Natural killer cell (primary cell): ENCODE results near the gene PGS1. TPM values are rescaled to one million over a fixed set of nuclear protein-coding genes. Genes with fewer than 3 reads are reported as not detected.

Source experiments
- ATAC-seq, 3 donors: fragments of 150-1000 bp in 2 of 3; fragments of 200-7000 bp in 1 of 3; cut with Tn5 transposase; 1 replicate in 1 of 3; 2 replicates in 2 of 3; pipeline ENCODE4 v1.10.0; 2021; ENCODE audit warnings: mild to moderate bottlenecking in 2 of 3, moderate library complexity in 2 of 3
- DNase-seq, 2 donors: peaks; one replicate each; pipeline versions ENCODE4 v3.0.0 to v3.0.0-alpha.2; 2013 to 2021; ENCODE audit warnings: mixed read lengths in 1 of 2
- H3K27ac ChIP-seq: one replicate; pipeline ENCODE4 v1.5.1; 2013; ENCODE audit warnings: mild to moderate bottlenecking, low read length
- H3K27me3 ChIP-seq: one replicate; pipeline ENCODE4 v1.6.1; 2013; ENCODE audit warnings: low read length; ENCODE audit not compliant: control insufficient read depth, insufficient read depth
- H3K36me3 ChIP-seq: one replicate; pipeline ENCODE4 v1.6.1; 2013; ENCODE audit warnings: low read length; ENCODE audit not compliant: control insufficient read depth, insufficient read depth
- H3K4me1 ChIP-seq: one replicate; pipeline ENCODE4 v1.6.1; 2013; ENCODE audit warnings: low read length; ENCODE audit not compliant: control insufficient read depth, insufficient read depth
- H3K4me3 ChIP-seq: one replicate; pipeline ENCODE4 v1.5.1; 2013; ENCODE audit warnings: low read length
- H3K9me3 ChIP-seq: one replicate; pipeline ENCODE4 v1.6.1; 2013; ENCODE audit warnings: low read length; ENCODE audit not compliant: control insufficient read depth, insufficient read depth
- H3K27ac Mint-ChIP-seq, 2 donors: one replicate each; pipeline ENCODE4 v1.8.0; 2022; ENCODE audit warnings: mild to moderate bottlenecking in 2 of 2, mixed read lengths in 2 of 2, moderate library complexity in 1 of 2
- H3K27me3 Mint-ChIP-seq, 2 donors: one replicate each; pipeline ENCODE4 v1.8.0; 2022; ENCODE audit warnings: low read depth in 2 of 2, mixed read lengths in 2 of 2
- H3K36me3 Mint-ChIP-seq: one replicate; pipeline ENCODE4 v1.8.0; 2022; ENCODE audit warnings: mixed read lengths
- H3K4me1 Mint-ChIP-seq, 2 donors: one replicate each; pipeline ENCODE4 v1.8.0; 2022; ENCODE audit warnings: mixed read lengths in 2 of 2
- H3K4me3 Mint-ChIP-seq: one replicate; pipeline ENCODE4 v1.8.0; 2022; ENCODE audit warnings: mild to moderate bottlenecking, moderate library complexity, mixed read lengths
- H3K9me3 Mint-ChIP-seq, 2 donors: one replicate each; pipeline ENCODE4 v1.8.0; 2022; ENCODE audit warnings: mixed read lengths in 2 of 2
- WGBS: methylation state at CpG from one replicate; pipeline ENCODE4 v1.1.7; 2013; ENCODE audit warnings: missing lambda C conversion rate; ENCODE audit not compliant: insufficient coverage; 5-methylcytosine and 5-hydroxymethylcytosine counted together
- intact Hi-C: fragments of 100-400 bp; cut with micrococcal nuclease; formaldehyde crosslinking; loops from one replicate; pipeline ENCODE4 v1.14.2; 2022
- total RNA-seq, 4 donors: library from RNA; stranded (reverse); fragments of 120-200 nt in 1 of 4; gene quantifications; one replicate each; pipeline versions ENCODE4 v1.2.3 to v1.2.4, GENCODE V29; 2013 to 2022
- TF ChIP-seq, protein P1 (sequence below): fragments of 200-600 bp; IDR thresholded peaks from one replicate; pipeline ENCODE4 v1.8.0; 2022; ENCODE audit warnings: antibody characterized with exemption

The PGS1 gene
- total RNA-seq, 3 donors from 2014 or later (not counting 1 experiment from before 2014, with no cell fraction given), result 47.9 to 53.6 (median 48.3) TPM

DNA sequence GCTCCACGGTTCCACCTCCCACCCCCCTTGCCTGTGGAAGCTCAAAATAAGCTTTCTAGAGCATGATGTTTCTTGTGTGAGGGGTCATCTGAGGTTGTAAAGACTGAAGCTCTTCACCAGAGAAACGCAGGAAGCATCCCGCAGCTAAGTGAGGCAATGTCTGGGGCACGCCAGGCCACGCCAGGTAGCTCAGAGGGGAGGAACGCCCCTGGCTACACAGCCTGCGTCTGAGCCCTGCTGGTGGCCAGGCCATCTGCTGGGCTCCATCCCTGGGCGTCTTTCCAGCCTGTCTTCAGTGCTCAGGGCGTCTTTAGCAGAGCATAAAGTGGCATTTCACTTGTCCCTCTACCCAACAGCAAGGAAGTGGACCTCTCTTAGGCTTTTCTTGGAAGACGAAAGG, 33.8 kb upstream of the PGS1 start:
- WGBS, result 94% methylated on average over 9 of the region's 10 CpGs
- Mint-ChIP-seq H3K27ac (peak overlapping the region in 1 of 2 donors; percentile 88), H3K9me3 (no peaks in the 10 kb centered on the region), H3K27me3 (peaks cover 0 to 2% of the 10 kb centered on the region in 2 donors), H3K4me3 (no peak overlapping the region), H3K36me3 (no peaks in the 10 kb centered on the region), H3K4me1 (peaks cover 23 to 55% of the 10 kb centered on the region in 2 donors)
- H3K27me3 ChIP-seq, result no peaks in the 10 kb centered on the region
- no peaks in the 10 kb centered on the region for H3K9me3 ChIP-seq
- TF ChIP-seq, protein P1, sequence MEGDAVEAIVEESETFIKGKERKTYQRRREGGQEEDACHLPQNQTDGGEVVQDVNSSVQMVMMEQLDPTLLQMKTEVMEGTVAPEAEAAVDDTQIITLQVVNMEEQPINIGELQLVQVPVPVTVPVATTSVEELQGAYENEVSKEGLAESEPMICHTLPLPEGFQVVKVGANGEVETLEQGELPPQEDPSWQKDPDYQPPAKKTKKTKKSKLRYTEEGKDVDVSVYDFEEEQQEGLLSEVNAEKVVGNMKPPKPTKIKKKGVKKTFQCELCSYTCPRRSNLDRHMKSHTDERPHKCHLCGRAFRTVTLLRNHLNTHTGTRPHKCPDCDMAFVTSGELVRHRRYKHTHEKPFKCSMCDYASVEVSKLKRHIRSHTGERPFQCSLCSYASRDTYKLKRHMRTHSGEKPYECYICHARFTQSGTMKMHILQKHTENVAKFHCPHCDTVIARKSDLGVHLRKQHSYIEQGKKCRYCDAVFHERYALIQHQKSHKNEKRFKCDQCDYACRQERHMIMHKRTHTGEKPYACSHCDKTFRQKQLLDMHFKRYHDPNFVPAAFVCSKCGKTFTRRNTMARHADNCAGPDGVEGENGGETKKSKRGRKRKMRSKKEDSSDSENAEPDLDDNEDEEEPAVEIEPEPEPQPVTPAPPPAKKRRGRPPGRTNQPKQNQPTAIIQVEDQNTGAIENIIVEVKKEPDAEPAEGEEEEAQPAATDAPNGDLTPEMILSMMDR, result no peak
- H3K27ac ChIP-seq, result no peak overlapping the region
- peak in 1 of 2 donors; percentile 31 for DNase-seq
- peaks cover 59% of the 10 kb centered on the region for H3K4me1 ChIP-seq
- no peaks in the 10 kb centered on the region for H3K36me3 ChIP-seq
- ATAC-seq, result no peak
- H3K4me3 ChIP-seq, result no peak overlapping the region
- intact Hi-C loops, result no loop called here

DNA sequence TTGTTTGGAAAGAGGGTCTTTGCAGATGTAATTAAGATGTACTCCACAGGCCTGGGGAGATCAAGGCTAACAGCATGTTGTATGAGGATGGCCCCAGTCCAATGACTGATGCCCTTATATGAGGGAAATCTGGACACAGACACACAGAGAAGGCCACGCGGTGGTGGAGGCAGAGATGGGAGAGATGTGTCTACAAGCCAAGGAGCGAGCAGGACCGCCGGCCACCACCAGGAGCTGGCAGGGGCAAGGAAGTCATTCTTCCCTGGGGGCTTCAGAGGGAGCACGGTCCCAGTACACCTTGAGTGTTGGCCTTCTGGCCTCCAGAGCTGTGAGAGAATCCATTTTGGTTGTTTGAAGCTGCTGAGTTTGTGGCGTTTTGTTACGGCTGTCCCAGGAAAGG, 33.3 kb upstream of the PGS1 start:
- no peak for ATAC-seq
- Histone ChIP-seq H3K9me3 (no peaks in the 10 kb centered on the region), H3K4me1 (peaks cover 61% of the 10 kb centered on the region), H3K4me3 (no peak overlapping the region), H3K36me3 (no peaks in the 10 kb centered on the region), H3K27ac (no peak overlapping the region), H3K27me3 (no peaks in the 10 kb centered on the region)
- TF ChIP-seq, protein P1, result no peak
- peaks cover 23 to 59% of the 10 kb centered on the region in 2 donors for H3K4me1 Mint-ChIP-seq
- 98% methylated on average over 8 of the region's 8 CpGs for WGBS
- H3K36me3 Mint-ChIP-seq, result no peaks in the 10 kb centered on the region
- DNase-seq, result no peak
- intact Hi-C loops, result no loop called here
- peak overlapping the region in 1 of 2 donors; percentile 88 for H3K27ac Mint-ChIP-seq
- H3K9me3 Mint-ChIP-seq, result no peaks in the 10 kb centered on the region
- peaks cover 0 to 2% of the 10 kb centered on the region in 2 donors for H3K27me3 Mint-ChIP-seq
- no peak overlapping the region for H3K4me3 Mint-ChIP-seq

- WGBS, result 98% methylated on average over 10 of the region's 10 CpGs
- DNase-seq (no peak), ATAC-seq (no peak)
- H3K9me3 ChIP-seq, result no peaks in the 10 kb centered on the region
- no peaks in the 10 kb centered on the region for H3K36me3 ChIP-seq
- intact Hi-C loops, result no loop called here
- no peak overlapping the region for H3K27ac ChIP-seq
- H3K4me1 Mint-ChIP-seq, result peaks cover 23 to 57% of the 10 kb centered on the region in 2 donors
- no peak overlapping the region for H3K4me3 ChIP-seq
- H3K9me3 Mint-ChIP-seq, result no peaks in the 10 kb centered on the region
- peaks cover 59% of the 10 kb centered on the region for H3K4me1 ChIP-seq
- no peak overlapping the region for H3K27ac Mint-ChIP-seq
- no peaks in the 10 kb centered on the region for H3K27me3 ChIP-seq
- TF ChIP-seq, protein P1, result no peak
- no peak overlapping the region for H3K4me3 Mint-ChIP-seq
- H3K36me3 Mint-ChIP-seq, result no peaks in the 10 kb centered on the region
- no peaks in the 10 kb centered on the region for H3K27me3 Mint-ChIP-seq
Measured at GRCh38 chr17:78345791-78346494, 32.5 kb upstream of the PGS1 start.
